Sciatic nerve (tissue), 2 donors: Measurements from ENCODE around the gene MAMDC2. TPM values are rescaled to one million over a fixed set of nuclear protein-coding genes. Genes with fewer than 3 reads are reported as not detected.
"Not testable (repeated sequence)": the region's sequence is repeated elsewhere in the genome, so short reads cannot be mapped to it uniquely, and the experiment has no call there.

Source experiments
- ATAC-seq: fragments of 200-7000 bp; cut with Tn5 transposase; one replicate; pipeline ENCODE4 v1.9.1; 2020; ENCODE audit warnings: mild to moderate bottlenecking, moderate library complexity
- DNase-seq: peaks from one replicate; pipeline ENCODE4 v3.0.0-alpha.2; 2020; ENCODE audit warnings: low spot score
- intact Hi-C: fragments of 100-400 bp; cut with DNase I; formaldehyde crosslinking; loops from one replicate; pipeline ENCODE4 v1.14.2; 2022
- total RNA-seq: library from RNA; stranded (reverse); fragmentation: NEBNext Ultra II Directional; extraction: Animal tissue kit (Norgen Biotek cat#: 25700); gene quantifications from one replicate; pipeline ENCODE4 v1.2.1, GENCODE V29; 2021
- donor health status: DM: no; HTN: no; CAD: no.
- donor health status: DM: no; HTN: no; CAD: no.

Gene MAMDC2
- total RNA-seq, 1 donor from 2014 or later, result 18.5 TPM

DNA sequence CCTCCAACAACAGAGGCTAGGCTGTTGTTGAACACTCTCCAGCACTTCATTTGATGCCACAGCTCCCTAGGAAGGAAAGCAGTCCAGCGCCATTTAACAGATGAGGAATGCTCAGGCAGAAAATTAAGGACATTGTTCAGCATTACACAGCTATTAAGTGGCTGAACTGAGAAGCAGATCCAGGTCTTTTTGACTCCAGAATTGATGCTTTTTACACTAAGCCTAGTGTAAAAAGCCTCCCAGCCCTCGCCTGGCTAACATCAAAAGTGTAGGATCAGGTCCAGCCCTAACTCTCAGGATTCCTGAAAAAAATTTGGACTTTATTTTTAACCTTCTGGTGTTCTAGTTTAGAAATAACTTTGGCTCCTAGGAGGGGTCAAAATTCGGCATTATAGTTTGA is 108.7 kb downstream of the MAMDC2 start:
- no peak for ATAC-seq
- no peak for DNase-seq
- intact Hi-C loops, result no loop called here

DNA sequence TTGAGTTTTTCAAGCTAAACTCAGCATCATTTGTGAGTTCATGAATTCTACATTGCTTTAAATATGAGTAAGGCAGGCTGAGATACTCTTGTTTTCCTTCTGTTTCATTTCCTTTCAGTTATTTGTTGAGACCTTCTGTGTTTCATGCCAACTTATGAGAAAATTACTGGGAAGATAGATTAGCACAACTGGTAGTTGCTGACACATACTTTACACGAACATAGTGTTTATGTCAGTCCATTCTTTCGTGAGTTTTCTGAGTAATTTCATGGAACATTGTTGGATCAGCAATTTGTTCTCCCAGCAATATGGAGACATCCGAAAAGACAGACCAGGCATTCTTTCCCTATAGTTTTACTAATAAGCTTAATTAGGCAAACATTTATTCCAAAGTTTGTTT is 113.1 kb downstream of the MAMDC2 start:
- ATAC-seq (no peak), DNase-seq (no peak)
- intact Hi-C loops, result no loop called here

DNA sequence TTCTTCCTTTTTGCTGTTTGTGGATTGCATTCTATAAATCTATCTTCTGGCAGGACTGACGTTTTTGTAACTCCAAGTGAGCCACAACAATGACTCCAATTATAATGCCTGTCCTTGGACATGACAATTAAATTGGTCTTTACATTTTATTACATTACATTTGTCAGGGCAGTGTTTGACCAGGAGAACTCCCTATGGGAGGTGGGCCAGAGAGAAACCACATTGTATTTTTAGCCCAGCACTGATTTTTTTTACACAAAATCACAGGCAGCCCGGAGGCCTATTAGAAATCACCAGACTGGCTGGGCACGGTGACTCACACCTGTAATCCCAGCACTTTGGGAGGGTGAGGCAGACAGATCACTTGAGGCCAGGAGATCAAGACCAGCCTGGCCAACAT is 116.0 kb downstream of the MAMDC2 start:
- DNase-seq (no peak), ATAC-seq (no peak)
- intact Hi-C loops, result no loop called here

DNA sequence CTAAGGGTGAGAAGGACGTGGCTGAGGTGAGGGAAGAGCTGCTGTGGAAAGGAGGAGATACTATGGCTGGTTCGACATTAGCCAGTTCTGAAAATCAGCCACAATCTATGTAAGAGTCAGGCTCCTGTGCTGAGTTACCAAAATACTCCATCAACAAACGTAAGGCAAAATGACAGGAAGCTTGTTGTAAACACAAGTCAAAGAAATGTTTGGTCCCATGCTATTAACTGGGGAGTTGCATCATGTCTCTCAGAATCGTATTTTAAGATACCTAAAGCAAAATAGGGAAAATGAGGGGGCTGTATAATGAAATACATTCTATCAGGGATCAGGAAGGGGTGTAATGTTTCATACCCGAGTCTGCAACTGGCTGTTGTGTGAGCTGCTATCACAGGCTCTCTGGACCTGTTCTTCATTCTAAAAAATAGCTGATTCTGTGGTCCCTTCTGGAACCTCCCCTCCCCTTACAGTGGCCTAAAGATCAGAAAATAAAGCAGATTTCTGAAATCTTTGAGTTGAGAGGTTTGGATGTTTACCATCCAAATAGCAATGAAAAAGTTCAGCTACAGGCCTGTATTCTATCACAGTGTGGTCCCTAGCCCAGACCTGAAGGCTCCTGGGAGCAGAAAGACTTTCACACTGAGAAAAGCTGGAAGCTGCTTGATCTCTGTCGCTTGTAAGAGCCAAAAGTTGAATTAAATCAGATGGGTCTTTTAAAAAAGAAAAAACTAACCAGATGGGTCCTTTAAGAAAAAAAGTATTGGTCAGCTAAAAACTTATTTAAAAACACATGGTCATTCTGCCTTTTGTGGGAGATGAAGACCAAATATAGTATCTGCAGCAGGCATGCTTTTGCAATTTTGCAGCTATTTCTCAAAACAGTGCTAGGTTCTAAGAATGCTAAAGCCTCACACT is 117.3 kb downstream of the MAMDC2 start:
- peak; percentile 68 for ATAC-seq
- intact Hi-C loops, result no loop called here
- no peak for DNase-seq

DNA sequence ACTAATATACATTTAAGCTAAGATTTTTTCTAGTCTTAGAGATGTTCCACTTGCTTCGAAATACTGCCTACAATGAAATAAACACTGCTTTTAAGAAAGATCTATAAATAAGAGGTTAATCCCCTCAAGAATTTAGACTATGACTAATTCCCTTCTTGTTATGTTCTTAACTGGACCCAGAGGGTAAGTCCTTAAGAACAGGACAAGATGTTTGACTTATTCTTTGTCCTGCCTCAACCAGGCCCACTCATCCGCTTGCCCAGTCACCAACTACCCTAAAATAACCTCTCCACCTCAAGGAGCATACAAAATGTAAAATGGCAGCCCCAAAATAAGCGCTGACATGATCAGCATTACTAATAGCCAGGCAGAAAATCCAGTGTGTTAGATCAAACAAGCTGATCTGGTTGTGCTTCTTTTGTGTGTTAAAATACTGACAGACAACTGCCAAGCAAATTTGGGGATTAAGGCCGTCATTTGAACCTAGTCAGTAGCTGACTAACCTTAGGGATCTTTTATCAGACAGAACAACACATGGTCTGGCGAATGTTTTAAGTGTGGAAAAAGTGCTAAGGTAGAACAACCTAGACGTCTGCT is 121.5 kb downstream of the MAMDC2 start:
- ATAC-seq, result no peak
- no peak for DNase-seq
- intact Hi-C loops, result no loop called here

DNA sequence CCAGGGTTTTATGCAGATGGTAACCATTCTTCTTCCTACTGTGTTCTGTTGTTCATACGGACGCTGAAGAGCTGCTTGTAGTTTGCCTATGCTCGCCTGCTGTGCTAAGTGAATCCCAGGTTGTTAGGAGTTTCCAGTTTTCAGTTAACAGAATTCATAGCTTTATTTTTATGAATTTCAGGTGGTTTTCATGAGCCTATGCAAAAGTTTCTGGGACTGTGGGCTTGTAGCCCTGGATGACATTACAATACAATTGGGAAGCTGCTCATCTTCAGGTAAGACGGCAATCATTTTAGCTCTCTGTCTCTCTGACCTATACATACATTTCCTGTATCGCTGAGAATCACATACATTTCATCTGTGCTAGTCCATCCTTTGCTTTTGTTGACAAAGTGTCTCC is 124.9 kb downstream of the MAMDC2 start:
- no peak for DNase-seq
- intact Hi-C loops, result no loop called here
- ATAC-seq, result no peak

DNA sequence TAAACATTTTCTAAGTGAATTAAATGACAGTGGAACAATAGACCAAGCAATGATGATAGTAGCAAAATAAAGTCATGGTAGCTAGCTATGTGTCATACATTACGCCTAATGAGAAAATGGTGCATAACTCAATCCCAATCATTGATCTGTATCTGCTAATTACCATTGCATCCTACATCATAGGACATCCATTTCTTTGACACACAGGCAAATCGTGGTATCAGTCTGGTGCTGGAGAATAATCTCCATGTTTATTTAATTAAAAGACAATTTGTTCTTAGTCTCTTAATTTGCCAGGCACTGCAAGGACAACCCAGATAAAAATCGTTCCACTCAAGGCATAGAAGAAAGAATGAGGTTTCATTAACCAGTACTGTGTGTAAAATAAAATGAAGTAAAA is 125.6 kb downstream of the MAMDC2 start:
- intact Hi-C loops, result no loop called here
- no peak for DNase-seq
- no peak for ATAC-seq

DNA sequence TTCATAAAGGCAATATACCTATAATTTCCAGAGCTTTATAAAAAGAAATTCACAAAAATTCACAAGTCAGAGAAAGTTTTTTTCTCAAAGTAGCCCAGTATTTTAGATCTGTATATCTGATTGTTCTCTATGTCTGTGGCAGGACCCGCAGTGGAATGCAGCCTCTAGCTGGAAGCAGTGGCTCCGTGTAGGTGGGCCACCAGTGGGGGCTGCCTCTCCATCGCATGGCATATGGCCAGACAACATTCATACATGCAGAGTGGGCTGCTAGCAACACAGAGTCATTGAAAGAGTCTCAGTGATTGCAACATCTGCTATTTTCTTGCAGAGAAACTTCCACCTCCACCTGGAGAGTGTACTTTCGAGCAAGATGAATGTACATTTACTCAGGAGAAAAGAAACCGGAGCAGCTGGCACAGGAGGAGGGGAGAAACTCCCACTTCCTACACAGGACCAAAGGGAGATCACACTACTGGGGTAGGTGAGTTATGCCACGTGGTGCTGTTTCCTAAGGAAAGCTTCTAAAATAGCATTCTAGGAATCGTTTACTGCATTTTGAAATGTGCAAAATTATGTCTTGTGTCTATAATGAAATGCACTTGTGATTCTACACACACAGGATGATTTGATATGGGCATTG is 126.6 kb downstream of the MAMDC2 start:
- no peak for ATAC-seq
- intact Hi-C loops, result no loop called here

DNA sequence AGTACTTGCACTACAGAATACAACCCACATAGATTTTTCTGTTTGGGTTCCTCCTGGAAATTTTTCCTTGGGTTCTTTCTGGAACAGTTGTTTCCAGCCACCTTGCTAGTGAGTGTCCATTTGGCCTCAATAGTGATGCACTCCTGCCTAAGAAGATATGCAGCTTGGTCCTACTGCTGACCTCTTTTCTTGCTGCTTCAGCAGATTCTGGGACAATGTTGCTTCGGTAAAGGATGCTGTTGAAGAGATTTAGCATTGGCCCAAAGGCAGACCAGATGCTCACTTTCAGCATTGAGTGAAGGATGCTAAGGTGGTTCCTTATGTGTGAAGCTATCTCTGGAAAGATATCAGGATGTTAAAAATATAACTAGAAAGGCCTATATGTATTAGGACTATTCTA is 128.9 kb downstream of the MAMDC2 start:
- DNase-seq (no peak), ATAC-seq (no peak)
- intact Hi-C loops, result no loop called here

More for the DNA sequence above, 126.6 kb downstream of the MAMDC2 start:
- DNase-seq, result no peak

DNA sequence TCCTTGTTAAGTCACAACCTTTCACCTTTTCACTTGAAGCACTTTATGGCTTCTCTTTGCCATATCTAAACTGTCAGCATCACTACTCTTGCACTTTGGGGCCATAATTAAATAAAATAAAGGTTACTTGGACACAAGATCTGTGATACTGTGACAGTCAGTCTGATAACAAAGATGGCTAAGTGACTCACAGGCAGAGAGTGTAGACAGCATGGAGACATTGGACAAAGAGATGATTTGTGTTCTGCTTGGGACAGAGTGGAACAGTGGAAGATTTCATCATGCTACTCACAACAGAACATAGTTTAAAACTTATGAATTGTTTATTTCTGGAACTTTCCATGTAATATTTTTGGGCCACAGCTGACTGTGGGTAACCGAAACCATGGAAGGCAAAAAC is 133.5 kb downstream of the MAMDC2 start:
- ATAC-seq, result peak; percentile 68
- no peak for DNase-seq
- intact Hi-C loops, result no loop called here

DNA sequence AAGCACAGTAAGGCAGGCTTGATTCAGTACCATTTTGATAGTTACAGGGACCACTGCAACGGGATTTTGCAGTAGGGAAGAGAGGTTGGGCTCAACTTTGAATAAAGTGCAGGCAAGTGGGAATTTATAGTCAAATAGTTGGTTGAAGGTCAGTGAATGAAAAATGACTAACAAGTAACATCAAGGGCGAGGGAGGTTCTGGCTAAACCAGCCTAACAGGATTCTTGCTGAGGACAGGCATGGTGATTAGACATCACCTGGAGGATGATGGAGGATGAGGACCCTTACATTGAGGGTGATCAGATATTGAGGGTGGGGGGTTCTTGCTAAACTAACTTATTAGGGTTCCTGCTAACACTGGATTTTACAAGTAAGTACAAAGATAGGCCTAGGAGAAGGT is 149.1 kb downstream of the MAMDC2 start:
- intact Hi-C loops, result no loop called here
- ATAC-seq (no peak), DNase-seq (no peak)

DNA sequence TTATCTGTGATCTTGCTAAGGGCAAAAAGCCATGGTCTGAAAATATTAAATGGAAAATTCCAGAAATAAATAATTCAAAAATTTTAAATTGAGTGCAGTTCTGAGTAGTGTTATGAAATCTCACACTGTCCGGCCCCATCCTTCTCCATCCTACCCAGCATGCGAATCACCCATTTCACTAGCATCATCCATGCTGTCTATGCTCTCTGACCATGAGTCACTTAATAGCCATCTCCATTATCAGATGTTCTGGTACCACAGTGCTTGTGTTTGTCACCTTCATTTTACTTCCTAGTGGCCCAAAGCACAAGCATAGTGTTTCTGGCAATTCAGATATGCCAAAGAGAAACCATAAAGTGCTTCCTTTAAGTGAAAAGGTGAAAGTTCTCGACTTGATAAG is 151.8 kb downstream of the MAMDC2 start:
- no peak for DNase-seq
- no peak for ATAC-seq
- intact Hi-C loops, result no loop called here

DNA sequence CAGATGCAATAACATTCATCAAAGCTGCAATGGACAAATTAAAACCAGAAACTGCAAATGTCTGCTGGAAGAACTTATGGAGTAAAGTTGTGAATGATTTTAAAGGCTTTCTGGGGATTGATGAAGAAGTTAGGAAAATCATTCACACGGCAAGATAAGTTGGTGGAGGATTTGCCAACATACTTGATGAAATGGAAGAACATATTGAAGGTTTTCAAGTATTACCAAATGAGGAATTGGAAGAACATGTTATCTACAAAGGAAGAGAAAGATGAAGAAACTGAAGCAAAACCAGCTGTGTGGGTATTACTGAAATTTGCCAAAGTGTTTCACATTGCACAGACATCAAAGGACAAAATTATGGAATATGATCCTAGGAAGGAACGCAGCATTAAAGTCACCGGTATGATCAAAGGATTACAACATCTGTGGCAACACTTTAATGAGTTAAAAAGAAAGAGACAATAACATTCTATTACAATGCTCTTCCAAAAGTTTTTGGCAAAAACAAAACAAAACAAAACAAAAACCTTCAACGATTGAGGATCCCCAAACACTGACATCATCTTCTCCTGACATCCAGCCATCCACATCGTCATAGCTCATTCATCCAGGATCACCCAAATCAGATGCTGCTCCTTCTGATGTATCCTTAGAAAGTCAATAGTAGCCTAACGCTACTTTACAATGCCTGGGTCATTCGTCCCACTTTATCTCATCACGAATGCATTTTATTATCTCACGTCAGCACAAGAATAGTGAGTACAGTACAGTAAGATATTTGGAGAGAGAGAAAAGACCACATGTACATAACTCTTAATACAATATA is 153.8 kb downstream of the MAMDC2 start:
- intact Hi-C loops, result no loop called here
- no peak for ATAC-seq
- no peak for DNase-seq

DNA sequence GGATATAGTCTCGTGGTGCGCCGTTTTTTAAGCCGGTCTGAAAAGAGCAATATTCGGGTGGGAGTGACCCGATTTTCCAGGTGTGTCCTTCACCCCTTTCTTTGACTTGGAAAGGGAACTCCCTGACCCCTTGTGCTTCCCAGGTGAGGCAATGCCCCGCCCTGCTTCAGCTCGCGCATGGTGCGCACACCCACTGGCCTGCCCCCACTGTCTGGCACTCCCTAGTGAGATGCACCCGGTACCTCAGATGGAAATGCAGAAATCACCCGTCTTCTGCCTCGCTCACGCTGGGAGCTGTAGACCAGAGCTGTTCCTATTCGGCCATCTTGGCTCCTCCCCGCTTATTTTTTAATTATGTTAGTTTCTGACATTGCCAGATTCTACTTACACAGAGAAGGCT is 161.1 kb downstream of the MAMDC2 start:
- DNase-seq, ATAC-seq, intact Hi-C loops: not testable (repeated sequence)

DNA sequence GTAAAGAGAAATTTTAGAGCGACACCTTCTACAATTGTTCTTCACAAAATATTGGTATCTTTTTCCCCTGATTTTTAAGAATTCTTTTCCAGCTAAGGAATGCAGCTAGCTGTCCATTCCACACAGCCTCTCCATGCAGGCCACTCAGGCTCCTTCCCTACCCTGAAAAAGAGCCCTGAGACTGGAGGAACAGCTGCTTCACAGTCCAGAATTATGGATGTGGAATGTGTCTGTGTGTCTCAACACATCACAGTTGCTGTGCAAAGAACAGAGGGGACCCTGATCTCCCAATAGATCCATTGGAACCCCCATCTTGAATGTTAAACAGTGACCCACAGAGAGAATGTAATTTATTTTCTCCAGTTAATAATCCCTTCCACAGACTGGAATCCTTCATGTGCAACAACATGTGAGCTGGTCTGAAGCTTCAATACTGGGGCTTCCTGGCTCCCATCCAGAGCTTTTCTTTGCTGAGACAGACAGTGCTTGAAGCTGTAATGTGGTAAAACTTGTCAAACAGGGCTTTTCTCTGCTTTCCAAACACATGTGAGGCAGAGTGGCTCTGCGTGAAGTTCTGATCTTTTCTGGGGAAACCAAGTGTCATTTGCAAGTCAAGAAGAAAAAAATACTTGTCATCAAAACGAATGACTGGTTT is 161.8 kb downstream of the MAMDC2 start:
- intact Hi-C loops, result no loop called here
- ATAC-seq (no peak), DNase-seq (no peak)

DNA sequence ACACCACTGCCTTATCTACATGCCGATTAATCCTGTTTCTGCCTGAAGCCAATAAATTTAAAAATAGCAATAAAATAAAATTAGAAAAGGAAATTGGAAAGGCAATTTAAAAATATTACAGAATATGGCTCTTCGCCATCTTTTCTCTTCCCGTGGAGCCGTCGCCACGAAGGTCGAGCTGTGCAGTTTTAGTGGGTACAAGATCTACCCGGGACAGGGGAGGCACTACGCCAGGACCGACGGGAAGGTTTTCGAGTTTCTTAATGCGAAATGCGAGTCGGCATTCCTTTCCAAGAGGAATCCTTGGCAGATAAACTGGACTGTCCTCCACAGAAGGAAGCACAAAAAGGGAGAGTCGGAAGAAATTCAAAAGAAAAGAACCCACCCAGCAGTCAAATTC is 173.4 kb downstream of the MAMDC2 start:
- DNase-seq (no peak), ATAC-seq (no peak)
- intact Hi-C loops, result no loop called here

DNA sequence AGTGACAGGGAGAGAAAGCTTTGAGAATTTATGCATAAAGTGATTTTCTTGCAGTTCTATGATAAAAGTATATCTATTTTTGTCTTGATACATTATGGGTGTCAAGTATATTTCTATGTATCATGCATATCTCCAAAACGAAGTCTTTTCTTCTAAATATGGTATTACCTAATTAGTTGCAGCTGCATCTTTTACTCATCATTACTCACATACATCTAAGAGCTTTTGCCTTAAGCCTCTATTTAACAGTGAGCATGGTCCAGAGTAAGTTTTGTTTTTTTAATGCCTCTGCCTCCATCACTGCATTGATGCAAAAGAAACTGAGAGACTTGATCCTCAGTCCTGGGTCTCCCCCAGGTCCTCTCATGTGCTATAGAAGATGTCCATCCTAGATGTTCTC is 175.1 kb downstream of the MAMDC2 start:
- no peak for DNase-seq
- ATAC-seq, result no peak
- intact Hi-C loops, result no loop called here

DNA sequence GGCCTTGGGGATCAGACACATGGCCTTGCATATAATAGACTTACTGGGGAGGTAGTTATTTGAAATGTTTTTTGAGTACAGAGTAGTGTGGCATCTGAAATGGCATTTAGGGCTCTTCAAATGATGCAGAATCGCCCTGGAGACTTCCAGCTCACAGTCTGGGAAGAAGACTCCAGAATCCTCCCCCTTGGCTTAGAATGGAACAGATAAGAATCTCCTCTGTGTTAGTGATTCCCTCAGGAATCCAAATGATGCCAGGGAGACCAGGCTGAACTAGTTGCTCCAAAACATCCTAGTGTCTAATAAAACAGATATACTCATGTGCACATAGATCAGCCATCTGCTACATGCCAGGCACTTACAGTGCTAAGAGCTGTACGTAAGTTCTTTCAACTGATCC is 176.6 kb downstream of the MAMDC2 start:
- intact Hi-C loops, result no loop called here
- no peak for ATAC-seq

DNA sequence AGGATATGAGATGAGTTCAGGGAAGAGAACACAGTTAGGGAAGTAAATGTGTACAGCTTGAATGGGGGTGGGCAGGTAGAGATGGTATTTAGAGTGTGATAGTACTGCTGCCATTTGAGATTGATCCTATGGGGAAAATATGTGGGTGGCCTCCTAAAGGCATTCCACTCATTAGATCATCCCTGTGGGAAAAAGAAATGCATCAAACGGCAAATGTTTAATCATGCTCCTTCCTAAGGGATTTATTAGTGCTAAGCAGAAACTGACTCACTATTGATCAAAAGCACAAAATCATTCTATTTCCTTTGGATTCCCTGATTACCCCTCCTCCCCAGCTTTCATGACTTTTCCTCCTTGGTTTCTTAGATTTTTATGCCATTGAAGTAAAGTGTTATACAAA is 178.7 kb downstream of the MAMDC2 start:
- intact Hi-C loops, result no loop called here
- no peak for DNase-seq
- ATAC-seq, result no peak

More for the DNA sequence above, 176.6 kb downstream of the MAMDC2 start:
- DNase-seq, result no peak
